ENCODE data around the gene HSH2D.
A peak's percentile ranks its signal among the peaks of the same experiment; 100 is the strongest.
"Not testable (repeated sequence)": the region's sequence is repeated elsewhere in the genome, so short reads cannot be mapped to it uniquely, and the experiment has no call there.

HSH2D gene, protein sequence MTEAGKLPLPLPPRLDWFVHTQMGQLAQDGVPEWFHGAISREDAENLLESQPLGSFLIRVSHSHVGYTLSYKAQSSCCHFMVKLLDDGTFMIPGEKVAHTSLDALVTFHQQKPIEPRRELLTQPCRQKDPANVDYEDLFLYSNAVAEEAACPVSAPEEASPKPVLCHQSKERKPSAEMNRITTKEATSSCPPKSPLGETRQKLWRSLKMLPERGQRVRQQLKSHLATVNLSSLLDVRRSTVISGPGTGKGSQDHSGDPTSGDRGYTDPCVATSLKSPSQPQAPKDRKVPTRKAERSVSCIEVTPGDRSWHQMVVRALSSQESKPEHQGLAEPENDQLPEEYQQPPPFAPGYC

DNA sequence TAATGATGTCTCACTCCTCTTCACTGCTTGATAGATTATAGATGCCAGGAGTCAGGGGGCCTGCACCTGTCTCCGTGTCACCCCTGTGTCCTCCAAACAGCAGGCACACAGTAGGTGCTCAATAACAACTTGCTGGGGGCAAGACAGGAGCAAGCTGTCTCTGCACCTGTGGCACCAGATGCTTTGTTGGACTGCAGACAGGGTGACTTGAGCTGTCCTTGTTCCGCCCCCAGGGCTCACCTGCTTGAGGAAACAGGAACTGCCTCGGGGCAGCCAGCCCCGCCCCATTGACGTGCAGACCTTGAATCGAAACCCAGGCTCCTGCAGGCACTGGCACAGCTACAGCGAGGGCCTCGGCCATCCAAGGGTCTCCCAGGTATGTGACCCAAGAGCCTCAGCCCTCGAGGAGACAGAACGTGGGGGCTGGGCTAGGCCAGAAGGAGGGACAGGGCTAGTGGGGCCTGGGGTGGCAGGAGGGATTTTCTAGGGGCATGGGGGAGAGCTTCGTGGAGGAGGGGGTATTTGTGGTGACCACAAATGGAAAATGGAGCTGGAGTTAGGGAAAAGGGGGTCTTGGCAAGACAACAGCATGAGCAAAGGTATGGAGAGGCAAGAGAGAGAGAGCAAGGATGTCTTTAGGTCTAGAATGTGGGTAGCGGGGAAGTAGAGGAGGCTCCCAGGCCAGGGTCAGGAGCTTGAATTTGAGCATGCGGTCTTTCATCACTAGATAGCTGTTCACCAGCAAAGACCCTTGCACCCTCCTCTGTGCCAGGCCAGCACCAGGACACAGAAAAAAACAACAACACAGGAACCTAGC is at the start of gene HSH2D:
Gene HSH2D, plus strand, starts transcription at position 287 of the 817 bp plus-strand sequence. CDS start 5,066 bp downstream, outside the sequence.
- peak; percentile 70 for DNase-seq (ENCODE audit: low read depth in 2 of 2)

DNA sequence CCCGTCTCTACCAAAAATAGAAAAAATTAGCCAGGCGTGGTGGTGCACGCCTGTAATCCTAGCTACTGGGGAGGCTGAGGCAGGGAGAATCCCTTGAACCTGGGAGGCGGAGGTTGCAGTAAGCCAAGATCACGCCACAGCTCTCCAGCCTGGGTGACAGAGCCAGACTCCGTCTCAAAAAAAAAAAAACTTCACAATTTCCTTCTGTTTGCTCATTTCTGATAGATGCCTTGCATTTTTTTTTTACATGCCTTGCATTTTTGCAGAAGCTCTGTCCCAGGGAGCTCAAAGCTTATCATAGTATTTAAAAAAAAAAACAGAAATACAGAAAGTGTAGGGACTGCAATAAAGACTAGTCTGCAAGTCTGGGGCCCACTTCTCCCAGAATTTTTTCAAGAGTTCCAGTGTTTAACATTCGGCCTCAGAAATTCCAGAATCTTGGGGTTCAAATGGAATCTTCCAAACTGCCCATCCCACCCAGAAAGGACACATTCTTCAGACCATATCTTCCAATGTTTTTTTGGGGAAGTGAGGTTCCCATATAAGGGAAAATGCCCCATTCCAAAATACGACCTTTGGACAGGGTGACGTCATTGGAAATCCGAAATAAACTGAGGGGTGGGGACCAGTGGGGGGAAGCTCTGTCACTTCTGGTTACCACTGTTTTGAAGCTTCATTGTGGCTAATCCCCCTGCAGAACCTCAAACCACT is 49.0 kb upstream of the HSH2D start:
- no peak for DNase-seq (ENCODE audit: low read depth in 2 of 2)

DNA sequence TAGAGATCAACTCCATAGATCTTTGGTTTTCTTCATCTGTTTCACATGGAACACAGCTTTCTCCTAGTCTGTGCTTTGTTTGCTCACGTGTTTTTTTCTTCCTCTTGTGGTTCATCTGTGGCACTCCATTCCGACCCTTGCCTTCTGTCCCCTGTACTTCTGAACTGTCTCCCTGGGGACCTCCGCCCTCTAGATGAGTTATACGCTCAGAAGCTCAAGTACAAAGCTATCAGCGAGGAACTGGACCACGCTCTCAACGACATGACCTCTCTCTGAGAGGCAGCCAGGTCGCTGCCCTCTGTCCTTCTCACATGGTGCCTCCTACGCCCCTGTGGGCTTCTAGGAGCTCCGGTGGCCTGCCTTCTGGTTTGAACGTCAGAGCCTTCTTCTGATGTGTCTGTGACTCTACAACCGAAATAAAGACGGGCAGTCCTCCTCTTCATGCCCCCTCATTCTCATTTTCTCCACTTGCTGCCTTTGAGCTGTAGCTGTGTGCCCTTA is 48.4 kb upstream of the HSH2D start:
- DNase-seq (ENCODE audit: low read depth in 2 of 2), result no peak

DNA sequence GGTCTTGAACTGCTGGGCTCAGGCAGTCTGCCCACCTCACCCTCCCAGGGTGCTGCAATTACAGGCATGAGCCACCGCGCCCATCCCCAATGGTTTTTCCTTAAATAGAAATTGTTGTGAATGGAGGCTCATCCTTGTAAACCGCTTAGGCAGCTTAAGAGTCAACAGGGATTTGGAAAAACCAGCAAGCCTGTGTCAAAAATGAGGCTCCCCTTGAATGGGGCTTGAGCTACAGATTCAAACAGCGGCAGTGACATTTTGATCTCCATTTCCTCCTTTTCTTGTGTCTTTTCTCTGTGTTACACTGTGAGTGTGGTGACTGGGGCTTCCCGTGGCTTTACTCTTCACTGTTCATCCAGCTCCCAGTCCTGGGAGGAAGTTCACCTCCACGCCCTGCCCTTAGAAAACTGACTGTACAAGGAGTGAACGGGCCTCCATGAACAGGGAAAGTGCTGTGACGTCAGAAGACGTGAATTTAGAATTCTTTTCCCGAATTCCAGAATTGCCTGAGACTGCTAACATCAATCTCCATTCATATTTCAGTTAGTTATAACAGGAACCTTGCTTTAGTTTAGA is 47.1 kb upstream of the HSH2D start:
- no peak for DNase-seq (ENCODE audit: low read depth in 2 of 2)

DNA sequence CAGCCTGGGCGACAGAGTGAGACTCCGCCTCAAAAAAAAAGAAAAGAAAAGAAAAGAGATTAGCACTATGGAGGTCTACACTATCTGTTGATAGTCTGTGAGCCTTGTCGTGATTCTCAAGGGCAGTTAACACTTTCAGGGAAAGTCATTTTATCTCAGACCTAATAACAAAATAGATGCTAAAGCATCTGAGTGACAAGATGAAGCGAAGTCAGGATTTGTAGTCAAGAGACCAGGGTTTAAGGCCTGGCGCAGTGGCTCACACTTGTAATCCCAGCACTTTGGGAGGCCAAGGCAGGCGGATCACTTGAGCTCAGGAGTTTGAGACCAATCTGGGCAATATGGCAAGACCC is 45.1 kb upstream of the HSH2D start:
- DNase-seq (ENCODE audit: low read depth in 2 of 2), result no peak

DNA sequence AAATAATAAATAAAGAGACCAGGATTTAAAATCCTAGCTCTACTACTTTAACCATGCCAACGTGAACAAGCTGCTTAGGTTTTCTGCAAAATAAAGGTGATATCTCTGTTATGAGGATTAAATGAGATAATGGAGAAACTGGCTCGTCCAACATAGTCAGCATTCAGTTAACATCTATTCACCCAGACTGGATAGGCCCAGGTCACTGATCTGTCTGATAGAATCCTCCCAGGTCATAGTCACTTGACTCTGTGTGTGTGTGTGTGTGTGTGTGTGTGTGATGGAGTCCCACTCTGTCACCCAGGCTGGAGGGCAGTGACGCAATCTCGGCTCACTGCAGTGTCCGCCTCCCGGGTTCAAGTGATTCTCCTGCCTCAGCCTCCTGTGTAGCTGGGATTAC is 44.7 kb upstream of the HSH2D start:
- no peak for DNase-seq (ENCODE audit: low read depth in 2 of 2)

DNA sequence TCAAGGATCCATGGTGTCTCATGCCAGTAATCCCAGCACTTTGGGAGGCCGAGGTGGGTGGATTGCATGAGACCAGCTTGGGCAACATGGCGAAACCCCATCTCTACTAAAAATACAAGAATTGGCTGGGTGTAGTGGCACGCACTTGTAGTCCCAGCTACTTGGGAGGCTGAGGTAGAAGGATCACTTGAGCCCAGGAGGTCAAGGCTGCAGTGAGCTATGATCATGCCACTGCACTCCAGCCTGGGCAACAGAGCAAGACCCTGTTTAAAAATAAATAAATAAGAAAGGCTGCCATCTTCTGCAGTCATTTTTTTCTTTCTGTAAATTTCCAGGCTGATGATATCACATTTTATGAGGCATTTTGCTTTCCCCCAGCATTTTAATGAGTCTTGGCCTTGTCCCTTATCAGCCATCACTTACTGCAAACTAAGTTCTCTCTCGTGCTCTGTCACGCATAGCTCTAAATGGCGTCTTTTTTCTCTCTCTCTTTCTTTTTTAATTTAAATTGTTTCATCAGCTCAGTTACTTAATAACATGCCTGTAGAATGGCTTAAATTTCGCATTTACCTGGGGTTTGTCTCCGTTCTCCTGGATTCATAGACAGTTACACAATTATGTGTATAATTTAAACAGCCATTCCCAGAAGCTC is 44.0 kb upstream of the HSH2D start:
- not testable (repeated sequence) for DNase-seq (ENCODE audit: low read depth in 2 of 2)

DNA sequence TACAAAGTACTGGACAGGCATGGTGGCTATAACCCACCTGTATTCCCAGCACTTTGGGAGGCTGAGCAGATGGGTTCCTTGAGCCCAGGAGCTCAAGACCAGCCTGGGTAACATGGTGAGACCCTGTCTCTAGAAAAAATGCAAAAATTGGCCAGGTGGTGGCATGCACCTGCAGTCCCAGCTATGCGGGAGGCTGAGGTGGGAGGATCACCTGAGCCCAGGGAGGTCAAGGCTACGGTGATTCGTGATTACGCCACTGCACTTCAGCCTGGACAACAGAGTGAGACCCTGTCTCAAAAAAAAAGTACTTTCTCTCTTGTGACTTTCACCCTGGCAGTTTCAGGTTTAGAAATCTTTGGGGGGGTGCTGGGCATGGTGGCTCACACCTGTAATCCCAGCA is 43.0 kb upstream of the HSH2D start:
- no peak for DNase-seq (ENCODE audit: low read depth in 2 of 2)

DNA sequence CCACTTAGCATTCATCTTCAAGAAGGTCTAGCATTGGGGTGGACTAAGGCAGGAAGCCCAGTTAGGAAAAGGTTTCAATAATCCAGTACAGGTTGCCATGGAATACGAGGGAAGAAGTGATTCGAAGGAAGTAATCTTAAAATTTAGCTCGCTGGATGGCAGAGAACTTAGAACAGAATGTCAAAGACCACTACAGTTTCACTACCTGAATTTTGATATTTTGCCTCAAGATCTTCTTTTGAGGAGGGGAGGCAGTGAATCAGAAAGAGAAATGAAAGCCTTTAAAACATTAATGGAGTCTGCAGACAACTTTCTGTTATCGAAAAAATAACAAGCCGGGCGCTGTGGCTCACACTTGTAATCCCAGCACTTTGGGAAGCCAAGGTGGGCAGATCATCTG is 38.8 kb upstream of the HSH2D start:
- DNase-seq (ENCODE audit: low read depth in 2 of 2), result no peak

DNA sequence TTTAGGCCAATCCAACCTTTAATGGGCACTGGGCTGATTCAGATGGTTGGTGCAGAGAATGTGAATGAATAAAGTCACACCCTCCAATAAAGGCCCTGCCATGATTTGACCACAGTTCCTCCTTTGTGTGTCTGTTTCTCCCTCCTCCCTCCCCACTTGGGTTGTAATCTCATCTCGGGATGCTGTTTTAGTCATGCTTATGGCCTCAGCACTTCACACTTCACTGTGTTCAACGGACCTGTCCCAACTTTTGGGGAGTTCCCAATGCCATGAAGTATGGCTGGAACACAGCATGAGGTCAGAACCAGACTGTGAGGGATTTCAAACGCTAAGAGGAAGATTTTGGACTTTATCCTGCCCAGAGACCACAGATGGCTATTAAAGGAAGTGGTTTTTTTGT is 37.4 kb upstream of the HSH2D start:
- DNase-seq (ENCODE audit: low read depth in 2 of 2), result no peak

DNA sequence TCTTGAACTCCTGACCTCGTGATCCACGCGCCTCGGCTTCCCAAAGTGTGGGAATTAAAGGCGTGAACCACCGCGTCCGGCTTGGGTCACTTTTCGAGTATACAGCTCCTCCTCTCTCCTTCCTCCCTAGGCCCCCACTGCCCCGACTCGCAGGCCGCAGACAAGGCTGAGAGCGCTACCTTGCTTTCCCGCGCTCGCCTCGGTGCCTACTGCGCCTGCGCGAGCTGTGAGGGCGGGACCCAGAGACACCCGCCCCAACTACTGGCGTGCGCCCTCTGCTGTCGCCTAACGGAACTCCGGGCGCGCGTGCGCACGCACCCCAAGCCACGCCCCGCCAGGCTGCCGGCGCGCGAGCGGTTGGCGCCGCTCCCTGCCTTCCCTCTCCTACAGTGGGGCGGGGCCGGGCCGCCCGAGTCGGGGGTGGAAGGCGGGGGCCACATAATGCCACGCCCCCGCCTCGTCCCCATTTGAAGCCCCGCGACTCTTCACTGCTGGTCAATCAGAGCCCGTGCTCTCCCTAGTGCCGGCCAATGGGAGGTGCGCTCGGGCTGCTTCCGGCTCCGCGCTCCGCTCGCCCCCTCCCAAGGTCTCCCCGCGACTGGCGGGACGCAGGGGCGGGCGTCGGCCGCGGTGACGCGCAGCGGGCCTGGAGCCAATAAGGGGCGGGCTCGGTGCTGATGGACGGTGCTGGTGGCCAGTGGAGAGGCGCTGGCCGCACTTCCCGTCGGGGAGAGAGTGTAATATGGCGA is 32.2 kb upstream of the HSH2D start, which contains the start of gene RAB8A:
Gene RAB8A, plus strand, starts transcription at position 730 of the 749 bp plus-strand sequence. Its CDS starts 13 bp downstream, at position 743.
- peak; percentile 94 to 97 for DNase-seq (ENCODE audit: low read depth in 2 of 2)

DNA sequence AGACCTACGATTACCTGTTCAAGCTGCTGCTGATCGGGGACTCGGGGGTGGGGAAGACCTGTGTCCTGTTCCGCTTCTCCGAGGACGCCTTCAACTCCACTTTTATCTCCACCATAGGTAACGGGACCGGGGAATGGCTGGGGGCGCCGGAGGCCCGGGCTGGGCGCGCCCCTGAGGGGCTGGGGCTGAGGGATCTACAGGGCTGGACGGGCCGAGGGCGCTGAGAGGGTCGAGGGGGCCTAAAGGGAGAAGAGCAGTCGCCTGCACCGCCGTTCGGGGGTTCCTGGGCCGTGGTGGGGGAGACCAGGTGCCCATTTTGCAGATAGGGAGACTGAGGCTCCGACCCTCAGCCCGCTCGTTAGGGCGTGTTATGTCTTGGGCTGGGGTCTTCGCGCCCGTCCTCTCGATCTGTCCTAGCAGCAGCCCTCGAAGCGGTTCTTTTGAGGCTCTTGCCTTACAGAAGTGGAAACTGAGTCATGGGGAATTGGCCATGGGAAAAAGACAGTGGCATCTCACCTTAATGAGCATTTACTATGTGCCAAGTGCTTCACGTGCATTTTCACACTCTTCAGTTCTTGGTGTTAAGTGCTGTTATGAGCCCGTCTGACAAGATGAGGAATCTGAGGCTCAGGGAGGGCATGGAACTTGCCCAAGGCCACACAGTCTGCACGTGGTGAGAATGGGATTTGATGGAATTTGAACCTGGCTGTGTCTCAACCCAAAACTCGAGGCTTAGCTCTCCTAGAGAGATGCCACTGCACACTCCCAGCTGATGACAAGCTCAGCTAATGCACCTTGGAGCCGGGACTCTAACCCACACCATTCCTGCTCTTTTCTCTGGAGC is 31.4 kb upstream of the HSH2D start:
- DNase-seq (ENCODE audit: low read depth in 2 of 2), result no peak

DNA sequence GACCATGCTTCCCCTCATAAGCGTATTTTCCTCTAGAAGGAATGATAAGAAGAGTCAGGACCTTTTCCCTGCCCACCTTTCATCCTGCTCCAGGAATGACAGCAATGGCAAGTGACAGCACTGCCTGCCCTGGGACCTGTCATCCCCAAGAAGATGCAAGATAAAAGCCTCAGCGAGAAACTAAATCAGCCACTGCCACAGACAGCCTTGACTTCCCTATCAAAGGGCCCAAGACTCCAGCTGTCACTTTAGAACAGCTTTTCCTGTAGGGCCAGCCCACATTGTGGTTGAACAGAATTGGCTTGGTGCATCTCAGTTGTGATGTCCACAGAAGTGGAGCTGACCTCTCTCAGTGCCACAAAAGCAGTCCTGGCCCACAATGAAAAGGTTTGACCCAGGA is 30.7 kb upstream of the HSH2D start:
- no peak for DNase-seq (ENCODE audit: low read depth in 2 of 2)

DNA sequence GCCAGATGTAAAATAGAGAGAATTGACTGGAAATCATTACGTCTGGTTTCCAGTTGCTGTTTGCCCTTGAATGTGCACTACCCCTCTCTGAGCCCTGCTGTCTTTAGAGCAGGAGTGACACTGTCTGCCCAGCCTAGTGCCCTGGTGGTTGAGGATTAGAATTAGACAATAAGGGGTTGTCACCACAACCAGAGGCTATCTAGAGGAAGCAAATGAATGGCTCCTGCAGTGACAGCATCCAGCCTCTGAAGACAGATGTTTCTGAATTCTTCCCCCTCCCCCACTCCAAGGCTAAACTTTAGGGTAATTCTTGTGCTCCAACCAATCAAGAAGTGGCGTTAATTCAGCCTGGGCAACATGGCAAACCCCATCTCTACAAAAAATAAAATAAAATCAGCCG is 29.8 kb upstream of the HSH2D start:
- DNase-seq (ENCODE audit: low read depth in 2 of 2), result no peak

DNA sequence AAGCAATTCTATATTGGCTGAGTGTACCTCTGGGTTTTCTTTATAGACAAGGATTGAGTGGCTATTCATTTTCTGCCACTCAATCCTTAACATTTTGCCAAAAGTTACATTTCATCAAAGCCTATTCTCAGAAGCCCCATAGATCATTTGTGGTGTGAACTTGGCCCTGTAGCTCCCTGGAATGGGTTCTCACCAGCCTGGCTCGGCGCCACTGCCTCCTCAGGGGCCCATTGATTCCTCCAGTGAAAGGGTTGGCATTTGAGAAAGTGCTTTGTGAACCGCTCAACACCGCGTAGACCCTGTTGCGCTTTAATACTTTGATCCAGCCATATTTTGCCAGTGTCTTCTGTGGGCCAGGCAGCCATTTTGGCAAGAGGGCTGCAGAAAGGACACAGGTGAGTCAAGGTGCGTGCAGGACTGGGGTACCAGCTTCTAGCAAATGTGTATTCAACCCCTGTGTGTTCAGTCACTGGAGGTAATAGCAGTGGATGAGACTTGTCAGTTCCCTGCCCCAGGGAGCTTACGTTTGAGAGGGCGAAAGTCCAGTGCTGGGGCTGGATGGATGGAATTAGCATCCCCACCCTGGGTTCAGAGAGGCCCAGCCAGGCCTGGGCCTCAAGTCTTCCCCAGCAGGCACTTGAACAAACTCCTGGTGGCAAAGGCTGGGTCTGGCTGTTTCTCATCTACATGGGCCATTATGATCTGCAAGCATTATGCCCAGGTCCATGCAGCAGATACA is 28.0 kb upstream of the HSH2D start:
- no peak for DNase-seq (ENCODE audit: low read depth in 2 of 2)

DNA sequence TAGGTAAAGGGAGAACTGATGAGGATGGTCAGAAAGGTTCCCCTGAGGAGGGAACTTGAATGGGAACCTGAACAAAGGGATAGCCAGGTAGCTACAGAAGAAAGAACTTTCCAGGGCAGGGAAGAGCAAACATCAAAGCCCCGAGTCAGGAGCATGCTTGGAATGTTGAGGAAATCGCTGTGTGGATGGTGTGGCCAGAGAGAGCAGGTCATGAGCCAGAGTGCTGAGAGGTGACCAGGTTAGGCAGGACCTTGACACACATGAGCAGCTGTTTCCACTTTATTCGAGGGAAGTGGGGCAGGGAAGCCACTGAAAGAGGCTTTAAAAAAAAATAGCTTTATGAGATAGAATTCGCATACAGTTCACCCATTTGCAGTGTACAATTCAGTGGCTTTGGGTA is 27.4 kb upstream of the HSH2D start:
- DNase-seq (ENCODE audit: low read depth in 2 of 2), result no peak

DNA sequence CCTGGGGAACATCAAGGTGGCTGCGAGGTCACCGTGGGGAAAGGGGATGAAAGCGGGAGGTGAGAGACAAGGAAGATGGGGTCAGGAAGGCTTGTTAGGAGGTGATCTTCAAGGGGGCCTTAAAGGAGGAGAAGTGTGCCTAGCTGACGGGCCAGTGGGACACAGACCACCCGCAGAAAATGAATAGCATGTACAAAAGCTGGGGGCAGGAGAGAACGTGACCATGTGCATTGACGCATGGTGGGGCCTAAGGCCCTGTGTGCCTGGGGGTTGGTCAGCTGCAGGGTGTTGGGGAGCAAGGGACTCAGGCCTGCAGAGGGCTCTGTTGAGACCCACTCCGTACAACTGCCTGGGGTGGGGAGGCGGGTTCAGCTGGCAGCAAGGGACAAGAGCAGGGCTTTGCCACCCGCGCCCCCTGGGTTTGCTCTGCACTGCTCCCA is 25.9 kb upstream of the HSH2D start:
- DNase-seq (ENCODE audit: low read depth in 2 of 2), result no peak

DNA sequence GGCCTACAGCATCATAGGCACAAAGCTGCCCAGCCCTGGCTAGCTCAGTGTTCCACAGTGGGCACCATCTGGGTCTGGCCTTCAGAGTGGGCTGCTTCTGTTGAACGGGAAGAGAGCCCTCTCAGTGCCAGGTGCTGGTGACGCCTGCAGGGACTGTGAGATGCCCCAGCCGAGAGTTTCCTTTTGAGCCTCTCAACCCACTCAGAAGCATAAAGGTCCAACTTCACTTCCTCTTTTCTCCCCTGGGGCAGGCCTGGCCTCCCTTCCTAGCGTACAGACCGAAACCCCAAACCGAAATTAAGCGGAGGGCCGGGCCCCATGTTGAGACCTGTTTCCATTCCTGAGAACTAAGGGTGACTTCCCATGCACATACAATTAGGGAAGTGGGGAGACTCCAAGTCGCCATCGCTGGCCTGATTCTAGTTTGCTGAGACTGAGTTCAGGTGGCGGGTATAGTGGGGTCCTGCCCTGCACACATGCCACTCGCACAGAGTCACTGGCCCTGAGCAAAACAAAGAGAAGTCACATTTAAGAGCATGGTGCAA is 24.9 kb upstream of the HSH2D start:
- DNase-seq (ENCODE audit: low read depth in 2 of 2), result peak in 1 of 2 donors; percentile 17

All from stimulated activated CD8-positive, alpha-beta memory T cell treated with anti-CD3 and anti-CD28 coated beads, Interleukin-7, amount 100 ng/mL, for 4 hours (primary cell).